HL-60 (cell line): ENCODE data around the gene FHL1.

Source experiments
- CTCF ChIP-seq: IDR thresholded peaks from one replicate; pipeline ENCODE4 v1.5.1; 2011; ENCODE audit warnings: low read length, control low read depth, inconsistent platforms; ENCODE audit not compliant: insufficient read depth
- GABPA ChIP-seq: IDR thresholded peaks from 2 replicates; pipeline ENCODE4 v1.6.1; 2012; ENCODE audit warnings: low read depth

- TF ChIP-seq CTCF (no peak), GABPA (no peak)
Observed at GRCh38 chrX:136097871-136098805, 49.2 kb upstream of the FHL1 start.
